H9 (cell line): ENCODE data around the gene PLEKHM3. TPM values are rescaled to one million over a fixed set of nuclear protein-coding genes. Genes with fewer than 3 reads are reported as not detected.

Experiments
- DNase-seq: peaks from one replicate; pipeline ENCODE4 v3.0.0-alpha.2; 2017
- H2AFZ ChIP-seq: one replicate; pipeline ENCODE4 v1.6.1; 2013; ENCODE audit warnings: mild to moderate bottlenecking, low read length, control low read depth, moderate library complexity
- H2AK5ac ChIP-seq: 2 replicates; pipeline ENCODE4 v1.6.1; 2013; ENCODE audit warnings: low read length, control low read depth, mixed read lengths; ENCODE audit not compliant: insufficient read length
- H2BK120ac ChIP-seq: one replicate; pipeline ENCODE4 v1.6.1; 2013; ENCODE audit warnings: low read depth, mild to moderate bottlenecking, low read length, control low read depth, inconsistent platforms; ENCODE audit not compliant: poor library complexity, severe bottlenecking
- H2BK12ac ChIP-seq: 2 replicates; pipeline ENCODE4 v1.6.1; 2013; ENCODE audit warnings: low read length, control low read depth, mixed read lengths, low read depth; ENCODE audit not compliant: insufficient read length
- H2BK15ac ChIP-seq: 2 replicates; pipeline ENCODE4 v1.6.1; 2013; ENCODE audit warnings: low read depth, low read length, control low read depth
- H2BK20ac ChIP-seq: one replicate; pipeline ENCODE4 v1.6.1; 2013; ENCODE audit warnings: low read depth, mild to moderate bottlenecking, low read length, control low read depth, inconsistent platforms; ENCODE audit not compliant: poor library complexity, severe bottlenecking
- H2BK5ac ChIP-seq: 2 replicates; pipeline ENCODE4 v1.6.1; 2013; ENCODE audit warnings: low read length, control low read depth, mixed read lengths; ENCODE audit not compliant: insufficient read length
- H3K14ac ChIP-seq: 2 replicates; pipeline ENCODE4 v1.6.1; 2013; ENCODE audit warnings: low read length, control low read depth; ENCODE audit not compliant: insufficient read depth
- H3K18ac ChIP-seq: 2 replicates; pipeline ENCODE4 v1.6.1; 2013; ENCODE audit warnings: low read depth, mild to moderate bottlenecking, mixed read lengths, low read length, control low read depth; ENCODE audit not compliant: insufficient read length
- H3K23ac ChIP-seq: 2 replicates; pipeline ENCODE4 v1.6.1; 2013; ENCODE audit warnings: low read length, control low read depth, mixed read lengths, low read depth; ENCODE audit not compliant: insufficient read length
- H3K23me2 ChIP-seq: 2 replicates; pipeline ENCODE4 v1.6.1; 2013; ENCODE audit warnings: low read depth, mild to moderate bottlenecking, mixed read lengths, low read length, control low read depth; ENCODE audit not compliant: insufficient read length, poor library complexity, severe bottlenecking
- H3K27ac ChIP-seq: 2 replicates; pipeline ENCODE4 v1.5.1; 2013; ENCODE audit warnings: low read length, control low read depth, mixed read lengths, low read depth; ENCODE audit not compliant: insufficient read length
- H3K27me3 ChIP-seq: 2 replicates; pipeline ENCODE4 v1.6.1; 2013; ENCODE audit warnings: low read length, control low read depth, inconsistent platforms; ENCODE audit not compliant: insufficient read depth
- H3K4ac ChIP-seq: 2 replicates; pipeline ENCODE4 v1.6.1; 2013; ENCODE audit warnings: low read depth, mild to moderate bottlenecking, control low read depth, inconsistent platforms, low read length, moderate library complexity
- H3K4me1 ChIP-seq: 2 replicates; pipeline ENCODE4 v1.6.1; 2013; ENCODE audit warnings: low read length, control low read depth, inconsistent platforms; ENCODE audit not compliant: insufficient read depth
- H3K4me2 ChIP-seq: 2 replicates; pipeline ENCODE4 v1.6.1; 2013; ENCODE audit warnings: low read length, control low read depth, mixed read lengths; ENCODE audit not compliant: insufficient read length, insufficient read depth
- H3K56ac ChIP-seq: 2 replicates; pipeline ENCODE4 v1.6.1; 2013; ENCODE audit warnings: low read depth, mild to moderate bottlenecking, mixed read lengths, low read length, control low read depth; ENCODE audit not compliant: insufficient read length
- H3K79me1 ChIP-seq: 2 replicates; pipeline ENCODE4 v1.6.1; 2013; ENCODE audit warnings: low read depth, mild to moderate bottlenecking, moderate library complexity, low read length, control low read depth, inconsistent platforms; ENCODE audit not compliant: insufficient read depth, poor library complexity, severe bottlenecking
- H3K79me2 ChIP-seq: 2 replicates; pipeline ENCODE4 v1.6.1; 2013; ENCODE audit warnings: low read length, control low read depth, inconsistent platforms; ENCODE audit not compliant: insufficient read depth
- H3K9ac ChIP-seq: 2 replicates; pipeline ENCODE4 v1.6.1; 2013; ENCODE audit warnings: low read length, control low read depth, mixed read lengths; ENCODE audit not compliant: insufficient read length; ENCODE audit errors: extremely low read depth
- H3K9me3 ChIP-seq: one replicate; pipeline ENCODE4 v1.6.1; 2013; ENCODE audit warnings: low read depth, low read length, inconsistent platforms; ENCODE audit not compliant: control insufficient read depth
- H3T11ph ChIP-seq: one replicate; pipeline ENCODE4 v1.6.1; 2013; ENCODE audit warnings: mild to moderate bottlenecking, low read length, control low read depth, inconsistent platforms
- H4K20me1 ChIP-seq: one replicate; pipeline ENCODE4 v1.6.1; 2013; ENCODE audit not compliant: control insufficient read depth, insufficient read length, insufficient read depth
- H4K5ac ChIP-seq: 2 replicates; pipeline ENCODE4 v1.6.1; 2013; ENCODE audit warnings: low read depth, mild to moderate bottlenecking, mixed read lengths, low read length, control low read depth; ENCODE audit not compliant: insufficient read length
- H4K8ac ChIP-seq: replicated peaks from 2 replicates; pipeline ENCODE4 v1.6.1; 2013; ENCODE audit warnings: low read length, control low read depth, mixed read lengths, low read depth; ENCODE audit not compliant: insufficient read length
- H4K91ac ChIP-seq: 2 replicates; pipeline ENCODE4 v1.6.1; 2013; ENCODE audit warnings: low read depth, mild to moderate bottlenecking, moderate library complexity, mixed read lengths, low read length, control low read depth; ENCODE audit not compliant: insufficient read length
- H3K27ac Mint-ChIP-seq, 3 experiments: 2 replicates in 2 of 3; 3 replicates in 1 of 3; pipeline ENCODE4 v1.8.0; 2020 to 2021; ENCODE audit warnings: mixed read lengths in 3 of 3, mild to moderate bottlenecking in 1 of 3, moderate library complexity in 1 of 3
- H3K27me3 Mint-ChIP-seq: 2 replicates; pipeline ENCODE4 v1.8.0; 2021; ENCODE audit warnings: low read depth, mild to moderate bottlenecking, moderate library complexity, mixed read lengths
- H3K36me3 Mint-ChIP-seq, 3 experiments: 2 replicates in 2 of 3; 3 replicates in 1 of 3; pipeline ENCODE4 v1.8.0; 2020 to 2021; ENCODE audit warnings: low read depth in 3 of 3, mixed read lengths in 3 of 3; ENCODE audit not compliant: insufficient read depth in 1 of 3
- H3K4me1 Mint-ChIP-seq, 2 experiments: 2 replicates each; pipeline ENCODE4 v1.8.0; 2020; ENCODE audit warnings: mixed read lengths in 2 of 2
- H3K4me3 Mint-ChIP-seq, 2 experiments: 2 replicates in 1 of 2; 3 replicates in 1 of 2; pipeline ENCODE4 v1.8.0; 2020 to 2021; ENCODE audit warnings: mild to moderate bottlenecking in 2 of 2, mixed read lengths in 2 of 2, moderate library complexity in 1 of 2
- H3K9me3 Mint-ChIP-seq, 2 experiments: 2 replicates in 1 of 2; 3 replicates in 1 of 2; pipeline ENCODE4 v1.8.0; 2020; ENCODE audit warnings: mild to moderate bottlenecking in 2 of 2, mixed read lengths in 2 of 2, moderate library complexity in 1 of 2
- WGBS: extraction: QIAGEN DNeasy Blood & Tissue Kit; methylation state at CpG from one replicate; pipeline ENCODE4 v1.1.7; 2013; ENCODE audit warnings: missing lambda C conversion rate, low lambda C conversion rate, mixed read lengths; ENCODE audit not compliant: insufficient read length; ENCODE audit errors: extremely low coverage; 5-methylcytosine and 5-hydroxymethylcytosine counted together
- total RNA-seq: library from RNA; stranded (reverse); gene quantifications from 2 replicates; pipeline ENCODE4 v1.2.1, GENCODE V29; 2021
- TF ChIP-seq, protein P1 (sequence below): fragments of 200-600 bp; sonication (generic); conservative IDR thresholded peaks from 3 replicates; pipeline ENCODE4 v1.8.0; 2021; ENCODE audit warnings: antibody characterized with exemption, mild to moderate bottlenecking

Gene PLEKHM3
- total RNA-seq, 1 experiment from 2014 or later, result 7.5 TPM

- Histone ChIP-seq H3K27me3 (no peaks in the 10 kb centered on the region), H3K56ac (no peak overlapping the region), H3K4me1 (peaks cover 1% of the 10 kb centered on the region; the same call in 1 of the 2 replicates), H3K14ac (no peak overlapping the region), H4K20me1 (no peaks in the 10 kb centered on the region), H2AFZ (no peak overlapping the region), H2BK120ac (no peak overlapping the region), H3K79me1 (no peaks in the 10 kb centered on the region), H3K23me2 (no peaks in the 10 kb centered on the region), H4K91ac (no peak overlapping the region), H3K79me2 (no peaks in the 10 kb centered on the region), H3T11ph (no peak overlapping the region), H3K27ac (no peak overlapping the region), H2BK15ac (no peak overlapping the region), H2AK5ac (no peak overlapping the region), H4K8ac (no peak overlapping the region), H3K9ac (no peak overlapping the region), H2BK5ac (no peak overlapping the region), H3K23ac (no peak overlapping the region), H2BK20ac (no peak overlapping the region), H3K4ac (no peak overlapping the region), H2BK12ac (no peak overlapping the region), H3K4me2 (no peak overlapping the region), H4K5ac (no peak overlapping the region), H3K9me3 (no peaks in the 10 kb centered on the region), H3K18ac (no peak overlapping the region)
- no peaks in the 10 kb centered on the region for H3K9me3 Mint-ChIP-seq
- H3K4me1 Mint-ChIP-seq, result peaks cover 24 to 26% of the 10 kb centered on the region in 2 experiments
- H3K27me3 Mint-ChIP-seq, result no peaks in the 10 kb centered on the region
- no peak overlapping the region for H3K27ac Mint-ChIP-seq
- no peak overlapping the region for H3K4me3 Mint-ChIP-seq
- WGBS, result no CpG with 5 or more reads among the region's 2 CpGs
- H3K36me3 Mint-ChIP-seq, result no peaks in the 10 kb centered on the region
- no peak for DNase-seq
- TF ChIP-seq, protein P1, sequence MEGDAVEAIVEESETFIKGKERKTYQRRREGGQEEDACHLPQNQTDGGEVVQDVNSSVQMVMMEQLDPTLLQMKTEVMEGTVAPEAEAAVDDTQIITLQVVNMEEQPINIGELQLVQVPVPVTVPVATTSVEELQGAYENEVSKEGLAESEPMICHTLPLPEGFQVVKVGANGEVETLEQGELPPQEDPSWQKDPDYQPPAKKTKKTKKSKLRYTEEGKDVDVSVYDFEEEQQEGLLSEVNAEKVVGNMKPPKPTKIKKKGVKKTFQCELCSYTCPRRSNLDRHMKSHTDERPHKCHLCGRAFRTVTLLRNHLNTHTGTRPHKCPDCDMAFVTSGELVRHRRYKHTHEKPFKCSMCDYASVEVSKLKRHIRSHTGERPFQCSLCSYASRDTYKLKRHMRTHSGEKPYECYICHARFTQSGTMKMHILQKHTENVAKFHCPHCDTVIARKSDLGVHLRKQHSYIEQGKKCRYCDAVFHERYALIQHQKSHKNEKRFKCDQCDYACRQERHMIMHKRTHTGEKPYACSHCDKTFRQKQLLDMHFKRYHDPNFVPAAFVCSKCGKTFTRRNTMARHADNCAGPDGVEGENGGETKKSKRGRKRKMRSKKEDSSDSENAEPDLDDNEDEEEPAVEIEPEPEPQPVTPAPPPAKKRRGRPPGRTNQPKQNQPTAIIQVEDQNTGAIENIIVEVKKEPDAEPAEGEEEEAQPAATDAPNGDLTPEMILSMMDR, result no peak
Observed at GRCh38 chr2:207884127-207884526, 141.2 kb downstream of the PLEKHM3 start.
